Tibial nerve (tissue), 4 donors: ENCODE measurements around the gene MEF2D.

ENCODE experiments used
- CTCF ChIP-seq, 5 experiments: fragments of 200-600 bp in 3 of 5; fragments of 450-650 bp in 2 of 5; sonication (generic) in 3 of 5; IDR thresholded peaks; one replicate each; pipeline ENCODE4 v1.5.1; 2016 to 2019; ENCODE audit warnings: antibody characterized with exemption in 5 of 5, mild to moderate bottlenecking in 3 of 5, moderate library complexity in 2 of 5
- EP300 ChIP-seq, 2 donors: sonication (generic); formaldehyde crosslinking; IDR thresholded peaks; one replicate each; pipeline ENCODE4 v1.6.1; 2017; ENCODE audit warnings: antibody characterized with exemption in 2 of 2, mild to moderate bottlenecking in 1 of 2
- POLR2A ChIP-seq, 2 donors: fragments of 450-650 bp; IDR thresholded peaks; one replicate each; pipeline ENCODE4 v1.6.1; 2017; ENCODE audit warnings: antibody characterized with exemption in 2 of 2, mild to moderate bottlenecking in 2 of 2, moderate library complexity in 2 of 2

DNA sequence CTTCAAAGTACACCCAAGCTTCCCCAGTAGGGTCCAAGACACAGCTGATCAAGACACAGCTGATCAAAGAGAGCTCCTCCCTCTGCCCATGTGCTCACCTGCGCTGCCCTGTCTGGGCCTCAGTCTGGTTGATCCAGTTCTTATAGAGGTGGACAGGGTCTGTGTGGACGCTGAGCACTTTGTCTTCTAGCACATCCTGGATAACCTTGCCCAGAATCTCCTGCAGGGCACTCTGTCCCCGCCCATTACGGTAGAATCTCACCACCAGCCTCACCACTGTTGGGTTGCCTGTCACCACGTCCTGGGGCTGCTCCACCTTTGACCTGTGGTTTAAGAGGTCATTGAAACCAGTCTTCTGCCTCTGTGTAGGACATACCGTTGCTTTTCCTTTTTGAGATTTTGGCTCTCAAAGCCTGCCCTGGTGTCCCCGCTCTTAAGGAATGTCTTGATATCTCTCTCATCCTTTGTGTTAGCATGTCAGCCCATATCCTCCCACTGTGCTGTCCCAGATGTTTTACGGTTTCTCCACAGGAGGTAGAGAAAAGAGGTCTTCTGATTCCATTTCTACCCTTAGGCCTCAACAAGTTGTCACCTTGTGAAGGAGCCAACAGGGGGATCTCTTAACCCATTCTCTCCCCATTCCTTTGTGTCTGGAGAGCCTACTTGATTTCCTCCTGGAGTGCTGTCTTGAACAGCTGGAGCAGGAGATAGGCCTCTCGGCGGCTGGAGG, 38.3 kb upstream of the MEF2D start:
- TF ChIP-seq CTCF (IDR thresholded peaks at IDR 0.05) (no peak), POLR2A (IDR thresholded peaks at IDR 0.05) (no peak), EP300 (IDR thresholded peaks at IDR 0.05) (no peak)
